Aorta (tissue), 5 donors: ENCODE data around the gene RGS9BP. TPM values are rescaled to one million over a fixed set of nuclear protein-coding genes. Genes with fewer than 3 reads are reported as not detected.

Source experiments
- ATAC-seq: fragments of 200-7000 bp; cut with Tn5 transposase; one replicate; pipeline ENCODE4 v1.9.1; 2022; ENCODE audit warnings: moderate library complexity; ENCODE audit not compliant: low FRiP score
- DNase-seq, 2 donors: peaks; one replicate each; pipeline ENCODE4 v3.0.0-alpha.2; 2020
- H3K27ac ChIP-seq, 2 donors: one replicate each; pipeline ENCODE4 v1.5.1; 2013; ENCODE audit warnings: low read length in 2 of 2, mild to moderate bottlenecking in 2 of 2, moderate library complexity in 2 of 2, control low read depth in 1 of 2, inconsistent platforms in 1 of 2, low read depth in 1 of 2
- H3K27me3 ChIP-seq, 2 donors: one replicate each; pipeline ENCODE4 v1.6.1; 2013; ENCODE audit warnings: control low read depth in 1 of 2, low read length in 1 of 2, mild to moderate bottlenecking in 1 of 2, moderate library complexity in 1 of 2; ENCODE audit not compliant: insufficient read depth in 2 of 2, control insufficient read depth in 1 of 2
- H3K36me3 ChIP-seq, 2 donors: one replicate each; pipeline ENCODE4 v1.6.1; 2013; ENCODE audit warnings: control low read depth in 1 of 2, low read length in 1 of 2, mild to moderate bottlenecking in 1 of 2; ENCODE audit not compliant: insufficient read depth in 2 of 2, control insufficient read depth in 1 of 2
- H3K4me1 ChIP-seq, 2 donors: one replicate each; pipeline ENCODE4 v1.6.1; 2013; ENCODE audit warnings: low read length in 2 of 2, control low read depth in 1 of 2, mild to moderate bottlenecking in 1 of 2, moderate library complexity in 1 of 2; ENCODE audit not compliant: insufficient read depth in 2 of 2, control insufficient read depth in 1 of 2
- H3K4me3 ChIP-seq, 2 donors: one replicate each; pipeline ENCODE4 v1.5.1; 2013; ENCODE audit warnings: low read length in 2 of 2, control low read depth in 1 of 2, mild to moderate bottlenecking in 1 of 2
- H3K9me3 ChIP-seq: one replicate; pipeline ENCODE4 v1.6.1; 2013; ENCODE audit warnings: mild to moderate bottlenecking, low read length; ENCODE audit not compliant: control insufficient read depth
- WGBS, 2 donors: extraction: QIAGEN DNeasy Blood & Tissue Kit; methylation state at CpG; one replicate each; pipeline ENCODE4 v1.1.7; 2013; 5-methylcytosine and 5-hydroxymethylcytosine counted together
- intact Hi-C, 2 donors: fragments of 100-400 bp; cut with DNase I; formaldehyde crosslinking; loops; one replicate each; pipeline versions ENCODE4 v1.14.2 to v1.15.0; 2022
- polyA plus RNA-seq, 2 donors: library from polyadenylated mRNA; stranded (reverse); fragments of 200-250 nt; gene quantifications; one replicate each; pipeline ENCODE4 v1.2.3, GENCODE V29; 2013
- total RNA-seq, 2 donors: library from RNA; stranded (reverse); fragmentation: NEBNext Ultra II Directional; extraction: Animal tissue kit (Norgen Biotek cat#: 25700); gene quantifications; one replicate each; pipeline ENCODE4 v1.2.1, GENCODE V29; 2021
- donor health status: healthy with polysubstance abuse.
- donor health status: Bipolar disorder and iron deficiency.
- donor health status: DM: no; HTN: no; CAD: no.
- donor health status: DM: no; HTN: no; CAD: no.
- donor health status: DM: yes; HTN: yes; CAD: no.

The RGS9BP gene
- total and polyA plus RNA-seq, 4 donors: 0.25 TPM; not detected in 3

DNA sequence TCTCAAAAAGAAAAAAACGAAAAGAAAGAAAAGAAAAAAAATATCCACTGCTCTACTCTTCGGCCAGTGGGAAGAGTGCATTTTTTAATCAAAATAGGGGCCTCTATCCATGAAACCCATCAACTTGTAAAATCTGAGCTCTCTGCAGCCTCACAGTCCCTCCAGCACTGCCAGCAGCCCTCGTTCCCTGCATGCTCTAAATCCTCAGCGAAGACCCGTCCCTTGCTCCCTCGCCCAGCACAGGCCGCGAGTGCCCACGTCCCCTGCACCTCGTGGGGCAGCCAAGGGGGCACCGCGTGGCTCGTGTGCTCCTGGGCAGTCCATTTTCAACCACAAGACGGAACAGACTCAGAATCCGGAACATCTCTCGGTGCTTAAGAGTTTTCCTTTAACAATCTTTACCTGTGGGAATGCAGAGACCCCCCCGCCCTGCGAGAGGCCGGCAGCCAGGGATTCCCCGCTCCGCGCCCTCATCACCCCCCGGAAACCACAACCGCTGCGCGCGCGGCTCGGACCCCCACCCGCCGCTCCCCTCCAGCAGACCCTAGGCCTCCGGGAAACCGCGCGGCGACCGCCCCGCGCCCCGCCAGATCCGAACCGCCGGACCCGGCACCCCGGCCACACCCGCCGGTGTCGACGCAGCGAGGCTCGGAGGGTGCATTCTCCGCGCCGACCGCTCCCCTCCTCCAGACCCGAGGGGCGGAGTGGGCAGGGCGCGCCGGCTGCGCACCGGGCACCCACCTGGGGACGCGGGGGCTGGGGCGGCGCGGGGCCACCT lies 1.3 kb upstream of the RGS9BP start:
- WGBS, 2 donors: 1% methylated on average over 58 to 67 of the region's 67 CpGs
- DNase-seq: no peak
- Histone ChIP-seq H3K36me3 (no peaks in the 10 kb centered on the region), H3K4me1 (no peaks in the 10 kb centered on the region), H3K4me3 (peak overlapping the region; percentile 66 to 68), H3K27me3 (no peaks in the 10 kb centered on the region), H3K9me3 (no peaks in the 10 kb centered on the region), H3K27ac (no peak overlapping the region)
- ATAC-seq: no peak
- intact Hi-C loops: loop anchor here in 1 of 2 donors (2.0 to 10.0 kb wide), 3 partner anchors 16 to 330 kb away; partner anchors contain the start of genes CEP89, FAAP24, NUDT19 and ZNF507

GRCh38 chr19:32674931-32675719 lies 523 bp upstream of the RGS9BP start, which contains the start of gene ANKRD27:
ANKRD27 (minus strand) TSS chr19:32675180; CDS start chr19:32659015, 16,165 bp downstream.
- DNase-seq (peak; percentile 99), ATAC-seq (peak; percentile 99)
- Histone ChIP-seq H3K9me3 (no peaks in the 10 kb centered on the region), H3K27me3 (no peaks in the 10 kb centered on the region), H3K36me3 (no peaks in the 10 kb centered on the region), H3K4me3 (peak within 1 kb of the TSS; percentile 66 to 68), H3K27ac (peak within 1 kb of the TSS in 1 of 2 donors; percentile 49), H3K4me1 (no peaks in the 10 kb centered on the region)
- intact Hi-C loops: loop anchor here in 1 of 2 donors (2.0 to 10.0 kb wide), 3 partner anchors 16 to 330 kb away; partner anchors contain the start of genes CEP89, FAAP24, NUDT19 and ZNF507
- 1% methylated on average over 60 to 75 of the region's 75 CpGs for WGBS, 2 donors

DNA sequence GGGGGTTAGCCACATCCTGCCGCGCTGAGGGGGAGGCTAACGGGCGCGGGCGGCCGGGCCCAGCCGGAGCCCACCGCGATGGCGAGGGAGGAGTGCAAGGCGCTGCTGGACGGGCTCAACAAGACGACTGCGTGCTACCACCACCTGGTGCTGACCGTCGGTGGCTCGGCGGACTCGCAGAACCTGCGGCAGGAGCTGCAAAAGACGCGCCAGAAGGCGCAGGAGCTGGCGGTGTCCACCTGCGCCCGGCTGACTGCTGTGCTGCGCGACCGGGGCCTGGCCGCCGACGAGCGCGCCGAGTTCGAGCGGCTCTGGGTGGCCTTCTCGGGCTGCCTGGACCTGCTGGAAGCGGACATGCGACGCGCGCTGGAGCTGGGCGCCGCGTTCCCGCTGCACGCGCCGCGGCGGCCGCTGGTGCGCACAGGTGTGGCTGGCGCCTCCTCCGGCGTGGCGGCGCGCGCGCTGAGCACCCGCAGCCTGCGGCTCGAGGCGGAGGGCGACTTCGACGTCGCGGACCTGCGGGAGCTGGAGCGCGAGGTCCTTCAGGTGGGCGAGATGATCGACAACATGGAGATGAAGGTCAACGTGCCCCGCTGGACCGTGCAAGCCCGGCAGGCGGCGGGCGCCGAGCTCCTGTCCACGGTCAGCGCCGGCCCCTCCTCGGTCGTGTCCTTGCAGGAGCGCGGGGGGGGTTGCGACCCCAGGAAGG lies 692 bp downstream of the RGS9BP start:
- H3K36me3 ChIP-seq: no peaks in the 10 kb centered on the region
- no peak overlapping the region for H3K4me3 ChIP-seq
- no peaks in the 10 kb centered on the region for H3K27me3 ChIP-seq
- WGBS, 2 donors: 2 to 3% methylated on average over 75 to 93 of the region's 93 CpGs
- H3K9me3 ChIP-seq: no peaks in the 10 kb centered on the region
- ATAC-seq: no peak
- no peaks in the 10 kb centered on the region for H3K4me1 ChIP-seq
- H3K27ac ChIP-seq: no peak overlapping the region
- intact Hi-C loops: loop anchor here in 1 of 2 donors (10.0 kb wide), 2 partner anchors 298 to 332 kb away; partner anchors contain the start of genes CEP89, FAAP24 and ZNF507
- DNase-seq: peak in 1 of 2 donors; percentile 46

GRCh38 chr19:32676895-32677359 lies 1.3 kb downstream of the RGS9BP start:
- no peak overlapping the region for H3K27ac ChIP-seq
- no peak overlapping the region for H3K4me3 ChIP-seq
- ATAC-seq (no peak), DNase-seq (no peak)
- intact Hi-C loops: loop anchor here in 1 of 2 donors (10.0 kb wide), 2 partner anchors 298 to 332 kb away; partner anchors contain the start of genes CEP89, FAAP24 and ZNF507
- no peaks in the 10 kb centered on the region for H3K36me3 ChIP-seq
- H3K4me1 ChIP-seq: no peaks in the 10 kb centered on the region
- no peaks in the 10 kb centered on the region for H3K27me3 ChIP-seq
- WGBS, 2 donors: 18 to 24% methylated on average over 33 of the region's 33 CpGs
- H3K9me3 ChIP-seq: no peaks in the 10 kb centered on the region

- Histone ChIP-seq H3K36me3 (no peaks in the 10 kb centered on the region), H3K4me3 (no peak overlapping the region), H3K9me3 (no peaks in the 10 kb centered on the region), H3K27me3 (no peaks in the 10 kb centered on the region), H3K27ac (no peak overlapping the region), H3K4me1 (no peaks in the 10 kb centered on the region)
- intact Hi-C loops: loop anchor here in 1 of 2 donors (10.0 kb wide), 2 partner anchors 297 to 333 kb away; partner anchors contain the start of genes CEP89, FAAP24 and ZNF507
- DNase-seq (no peak), ATAC-seq (no peak)
- 75 to 79% methylated on average over 9 of the region's 9 CpGs for WGBS, 2 donors
Measured at GRCh38 chr19:32677657-32678056, 2.0 kb downstream of the RGS9BP start.

GRCh38 chr19:32680986-32681385 lies 5.3 kb downstream of the RGS9BP start:
- no peaks in the 10 kb centered on the region for H3K9me3 ChIP-seq
- intact Hi-C loops: no loop called here
- DNase-seq: no peak
- no peak for ATAC-seq
- no peaks in the 10 kb centered on the region for H3K36me3 ChIP-seq
- H3K4me3 ChIP-seq: no peak overlapping the region
- H3K4me1 ChIP-seq: no peaks in the 10 kb centered on the region
- H3K27me3 ChIP-seq: no peaks in the 10 kb centered on the region
- WGBS, 2 donors: 79 to 81% methylated on average over 2 of the region's 2 CpGs
- H3K27ac ChIP-seq: no peak overlapping the region

DNA sequence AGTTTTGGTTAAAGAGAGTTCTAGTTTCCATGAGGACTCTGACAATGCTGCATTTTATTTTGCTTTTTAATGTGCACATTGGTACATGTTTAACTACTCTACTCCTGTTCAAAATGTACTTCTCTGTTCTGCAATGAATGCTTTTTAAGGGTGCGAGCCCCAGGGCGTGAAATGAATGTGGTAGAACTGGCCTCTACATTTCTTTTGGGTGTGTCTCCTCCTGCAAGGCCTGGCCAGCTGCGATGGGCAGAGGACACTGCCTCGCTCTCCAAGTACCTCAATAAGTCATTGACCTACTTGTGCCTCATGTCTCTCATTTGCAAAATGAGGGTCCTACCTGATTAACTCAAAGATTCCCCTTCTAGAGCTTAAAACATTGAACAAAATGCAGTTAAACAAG lies 6.7 kb downstream of the RGS9BP start:
- no peak overlapping the region for H3K27ac ChIP-seq
- peaks cover 0 to 1% of the 10 kb centered on the region in 2 donors for H3K36me3 ChIP-seq
- no peaks in the 10 kb centered on the region for H3K9me3 ChIP-seq
- intact Hi-C loops: no loop called here
- ATAC-seq (no peak), DNase-seq (no peak)
- no peaks in the 10 kb centered on the region for H3K27me3 ChIP-seq
- WGBS, 2 donors: 90 to 93% methylated on average over 4 of the region's 4 CpGs
- no peak overlapping the region for H3K4me3 ChIP-seq
- no peaks in the 10 kb centered on the region for H3K4me1 ChIP-seq

GRCh38 chr19:32686847-32687475 lies 11.3 kb downstream of the RGS9BP start:
- WGBS, 2 donors: 91 to 93% methylated on average over 6 of the region's 6 CpGs

More at GRCh38 chr19:32686847-32687475, 11.3 kb downstream of the RGS9BP start:
- Histone ChIP-seq H3K27me3 (no peaks in the 10 kb centered on the region), H3K36me3 (peaks cover 0 to 1% of the 10 kb centered on the region in 2 donors), H3K4me3 (no peak overlapping the region), H3K4me1 (no peaks in the 10 kb centered on the region), H3K9me3 (no peaks in the 10 kb centered on the region), H3K27ac (no peak overlapping the region)
- ATAC-seq: no peak
- intact Hi-C loops: no loop called here
- DNase-seq: no peak
